D721Med (cell line): ENCODE data around the gene POPDC3.
"Not testable (repeated sequence)": the region's sequence is repeated elsewhere in the genome, so short reads cannot be mapped to it uniquely, and the experiment has no call there.

Source experiments
- DNase-seq: peaks from one replicate; pipeline ENCODE4 v3.0.0; 2011; ENCODE audit warnings: low spot score; ENCODE audit not compliant: insufficient read length
- FAIRE-seq: peaks from 2 replicates; lab custom pipeline; 2011; peaks lifted over from hg19 to GRCh38; lab: Jason Lieb, UNC
- TF ChIP-seq, protein P1 (sequence below): IDR thresholded peaks from 2 replicates; pipeline ENCODE4 v1.5.1; 2012; ENCODE audit warnings: mild to moderate bottlenecking, control low read depth; ENCODE audit not compliant: insufficient read depth; ENCODE audit errors: missing control alignments

The POPDC3 gene

GRCh38 chr6:105179244-105180065 is at the start of gene POPDC3:
Gene POPDC3, minus strand, starts transcription at chr6:105180014. Its CDS starts 18,105 bp downstream, at chr6:105161909.
- DNase-seq (no peak), FAIRE-seq (no peak)
- TF ChIP-seq, protein P1, sequence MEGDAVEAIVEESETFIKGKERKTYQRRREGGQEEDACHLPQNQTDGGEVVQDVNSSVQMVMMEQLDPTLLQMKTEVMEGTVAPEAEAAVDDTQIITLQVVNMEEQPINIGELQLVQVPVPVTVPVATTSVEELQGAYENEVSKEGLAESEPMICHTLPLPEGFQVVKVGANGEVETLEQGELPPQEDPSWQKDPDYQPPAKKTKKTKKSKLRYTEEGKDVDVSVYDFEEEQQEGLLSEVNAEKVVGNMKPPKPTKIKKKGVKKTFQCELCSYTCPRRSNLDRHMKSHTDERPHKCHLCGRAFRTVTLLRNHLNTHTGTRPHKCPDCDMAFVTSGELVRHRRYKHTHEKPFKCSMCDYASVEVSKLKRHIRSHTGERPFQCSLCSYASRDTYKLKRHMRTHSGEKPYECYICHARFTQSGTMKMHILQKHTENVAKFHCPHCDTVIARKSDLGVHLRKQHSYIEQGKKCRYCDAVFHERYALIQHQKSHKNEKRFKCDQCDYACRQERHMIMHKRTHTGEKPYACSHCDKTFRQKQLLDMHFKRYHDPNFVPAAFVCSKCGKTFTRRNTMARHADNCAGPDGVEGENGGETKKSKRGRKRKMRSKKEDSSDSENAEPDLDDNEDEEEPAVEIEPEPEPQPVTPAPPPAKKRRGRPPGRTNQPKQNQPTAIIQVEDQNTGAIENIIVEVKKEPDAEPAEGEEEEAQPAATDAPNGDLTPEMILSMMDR = no peak

GRCh38 chr6:105227295-105227767 is 47.5 kb upstream of the POPDC3 start:
- TF ChIP-seq, protein P1 = no peak
- DNase-seq (no peak), FAIRE-seq (no peak)

- TF ChIP-seq, protein P1 = no peak
- no peak for DNase-seq
- FAIRE-seq = no peak
Observed at GRCh38 chr6:105226598-105227294, 46.9 kb upstream of the POPDC3 start.

- FAIRE-seq = no peak
- TF ChIP-seq, protein P1 = no peak
Observed at GRCh38 chr6:105223242-105223641, 43.4 kb upstream of the POPDC3 start.

GRCh38 chr6:105221219-105221618 is 41.4 kb upstream of the POPDC3 start:
- not testable (repeated sequence) for DNase-seq, FAIRE-seq

More at GRCh38 chr6:105223242-105223641, 43.4 kb upstream of the POPDC3 start:
- no peak for DNase-seq

GRCh38 chr6:105220186-105220585 is 40.4 kb upstream of the POPDC3 start:
- DNase-seq (no peak), FAIRE-seq (no peak)
- TF ChIP-seq, protein P1 = no peak

- FAIRE-seq, DNase-seq: not testable (repeated sequence)
Observed at GRCh38 chr6:105219218-105219617, 39.4 kb upstream of the POPDC3 start.

DNA sequence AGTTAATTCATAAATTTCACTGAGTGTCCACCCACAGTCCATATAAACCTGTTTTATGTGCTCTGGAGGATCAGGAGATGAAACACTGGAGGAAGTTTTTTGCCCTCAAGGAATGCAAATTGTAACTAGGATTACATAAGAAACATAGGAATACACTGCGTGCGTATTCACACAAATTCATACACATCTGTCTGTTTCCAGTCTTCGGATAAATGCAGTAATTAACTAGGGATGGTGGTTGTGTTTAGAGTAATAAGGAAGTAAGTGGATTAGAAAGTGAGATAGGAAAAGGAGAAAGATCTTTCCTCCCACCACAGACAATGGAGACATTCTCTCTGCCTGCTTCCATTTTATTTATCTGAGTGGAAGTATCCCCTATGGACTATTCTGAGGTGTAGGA is 35.7 kb upstream of the POPDC3 start:
- TF ChIP-seq, protein P1 = no peak
- no peak for DNase-seq
- no peak for FAIRE-seq
